ENCODE measurements around the gene PZP.

PZP gene

DNA sequence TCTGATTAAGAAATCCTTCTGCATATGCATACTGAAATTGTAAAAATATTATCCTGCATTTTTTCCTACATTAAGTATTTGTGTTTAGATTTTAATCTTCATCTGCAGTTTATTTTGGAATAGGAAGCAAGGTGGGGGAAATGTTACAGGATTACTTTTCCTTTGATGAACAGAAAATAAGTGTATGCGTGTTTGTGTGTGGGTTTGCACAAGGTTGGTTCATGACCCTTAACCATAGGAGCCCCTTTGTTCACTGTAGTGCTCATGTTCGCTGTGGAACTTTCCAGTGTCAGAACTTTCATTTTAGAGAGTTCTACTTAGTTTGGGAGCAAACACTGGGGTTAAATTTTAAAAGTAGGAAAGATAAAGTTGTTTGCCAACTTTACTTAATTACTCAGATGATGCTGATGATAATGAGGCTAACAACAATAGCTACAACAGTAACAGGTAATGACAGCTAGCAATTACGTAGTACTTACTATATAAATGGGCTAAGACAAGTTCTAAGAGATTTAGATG, 86.0 kb downstream of the PZP start:
- no peak for DNase-seq

DNA sequence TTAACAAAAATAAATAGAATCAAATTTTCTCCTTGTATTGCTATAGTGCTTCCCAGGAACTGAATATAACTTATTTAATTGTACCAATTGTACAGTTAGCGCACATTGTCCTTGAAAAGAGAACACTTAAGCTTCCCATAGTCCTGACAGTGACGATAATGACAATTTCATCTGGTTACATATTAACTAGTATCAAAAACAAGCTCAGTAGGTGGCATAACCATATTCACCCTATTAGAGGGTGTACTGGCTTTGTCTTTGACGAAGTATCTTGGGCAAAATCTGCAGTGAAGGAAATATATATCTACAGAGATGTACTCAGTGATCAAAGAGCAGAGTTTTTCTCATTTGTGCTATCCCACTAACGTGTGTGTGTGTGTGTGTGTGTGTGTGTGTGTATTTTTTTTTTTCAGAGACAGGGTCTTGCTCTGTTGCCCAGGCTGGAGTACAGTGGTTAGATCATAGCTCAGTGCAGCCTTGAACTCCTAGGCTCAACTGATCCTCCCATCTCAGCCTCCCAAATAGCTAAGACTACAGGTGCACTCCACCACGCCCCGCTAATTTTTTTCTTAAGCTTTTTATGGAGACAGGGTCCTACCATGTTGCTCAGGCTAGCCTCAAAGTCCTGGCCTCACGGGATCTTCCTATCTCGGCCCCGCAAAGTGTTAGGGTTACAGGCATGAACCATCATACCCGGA, 87.6 kb downstream of the PZP start:
- no peak for DNase-seq

DNA sequence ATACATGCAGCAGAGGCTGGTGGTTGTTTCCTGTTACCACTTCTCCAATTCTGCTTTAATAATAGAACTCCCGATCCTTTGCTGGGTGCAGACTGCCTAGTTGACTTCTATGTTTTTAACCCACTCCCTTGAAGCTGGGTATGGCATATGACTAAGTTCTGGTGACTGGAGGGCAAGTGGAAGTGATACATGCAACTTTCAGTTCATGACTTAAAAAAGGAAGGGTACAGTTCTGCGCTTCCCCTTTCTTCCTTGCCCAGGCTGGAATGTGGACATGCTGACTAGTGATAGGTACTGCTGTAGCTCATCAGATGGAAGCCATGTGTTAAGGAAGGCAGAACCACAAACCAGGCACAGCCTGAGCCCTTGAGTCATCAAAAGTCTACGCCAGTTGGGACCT, 90.0 kb downstream of the PZP start:
- DNase-seq = no peak

DNA sequence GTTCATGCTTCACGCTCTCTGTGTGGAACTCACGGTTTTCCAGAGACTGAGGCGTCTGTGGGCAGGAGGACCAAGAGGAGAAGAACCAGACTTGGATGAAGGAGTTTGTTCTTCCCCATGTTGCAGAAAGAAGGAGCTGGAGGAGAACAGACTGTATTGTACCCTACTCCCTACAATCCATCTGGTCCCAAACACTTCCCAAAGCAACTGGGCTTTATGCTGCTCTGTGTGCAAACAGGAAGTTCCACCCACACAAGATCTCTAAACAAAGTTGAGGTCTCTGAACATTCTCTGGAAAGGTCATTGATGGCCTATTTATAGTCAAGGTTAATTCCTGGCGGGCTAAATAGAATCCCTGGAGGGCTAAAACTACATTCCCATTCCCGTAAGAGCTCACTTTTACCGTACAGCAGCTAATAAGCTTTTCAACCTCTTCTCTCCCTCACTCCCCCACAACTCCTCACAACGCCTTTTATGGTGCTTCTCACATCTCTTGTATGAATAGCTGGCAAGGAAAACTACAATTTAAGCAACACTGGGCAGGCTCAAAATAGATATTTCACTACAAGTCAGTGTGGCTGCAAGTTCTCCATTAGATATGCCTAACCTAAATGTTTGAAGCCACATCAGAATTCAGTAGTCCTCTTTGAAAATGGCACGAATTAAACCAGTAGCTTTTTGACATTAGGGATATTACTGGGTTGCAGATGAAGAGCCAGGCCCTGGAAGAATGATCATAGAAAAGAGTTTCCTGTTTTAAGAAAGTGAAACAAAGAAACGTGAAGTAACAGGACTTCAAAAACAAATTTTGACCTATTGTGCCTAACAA, 92.2 kb downstream of the PZP start, which contains the start of gene A2M:
Gene A2M (minus strand): TSS at position 189 of the 829 bp plus-strand sequence. CDS start 70 bp downstream, at position 119.
- no peak for DNase-seq

DNA sequence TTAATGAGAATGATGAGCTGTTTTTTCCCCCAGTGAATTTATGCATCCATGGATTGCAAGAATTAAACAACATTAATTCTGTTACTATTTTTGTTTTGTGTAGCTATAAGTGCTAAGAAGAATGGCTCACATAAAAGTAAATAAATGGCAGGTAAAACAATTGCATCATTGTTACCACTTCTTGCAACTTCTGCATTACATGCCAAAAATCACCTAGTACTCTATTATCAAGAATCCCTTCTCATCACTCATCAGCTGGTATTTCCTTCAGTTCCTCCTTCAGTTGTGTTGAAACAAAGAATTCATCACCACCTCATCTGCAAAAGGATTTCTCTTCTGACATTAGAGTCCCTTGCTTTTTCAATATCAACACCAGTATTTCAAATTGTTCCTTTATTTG, 93.2 kb downstream of the PZP start:
- DNase-seq = no peak

DNA sequence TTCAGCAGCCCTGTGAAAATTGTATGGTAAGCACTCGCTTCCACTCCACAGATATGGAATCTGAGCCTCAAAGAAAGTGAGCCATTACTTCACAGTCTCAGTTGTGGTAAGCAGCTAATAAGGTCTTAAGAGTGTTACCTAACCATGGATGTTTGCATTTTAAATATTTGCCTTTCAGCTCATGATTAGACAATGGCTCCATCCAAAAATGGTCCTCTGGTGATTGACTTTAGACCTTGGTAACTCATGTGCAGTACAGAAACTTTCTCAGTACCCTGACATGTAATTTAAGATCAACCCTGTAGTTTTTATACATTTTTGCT, 94.2 kb downstream of the PZP start:
- DNase-seq = no peak

DNA sequence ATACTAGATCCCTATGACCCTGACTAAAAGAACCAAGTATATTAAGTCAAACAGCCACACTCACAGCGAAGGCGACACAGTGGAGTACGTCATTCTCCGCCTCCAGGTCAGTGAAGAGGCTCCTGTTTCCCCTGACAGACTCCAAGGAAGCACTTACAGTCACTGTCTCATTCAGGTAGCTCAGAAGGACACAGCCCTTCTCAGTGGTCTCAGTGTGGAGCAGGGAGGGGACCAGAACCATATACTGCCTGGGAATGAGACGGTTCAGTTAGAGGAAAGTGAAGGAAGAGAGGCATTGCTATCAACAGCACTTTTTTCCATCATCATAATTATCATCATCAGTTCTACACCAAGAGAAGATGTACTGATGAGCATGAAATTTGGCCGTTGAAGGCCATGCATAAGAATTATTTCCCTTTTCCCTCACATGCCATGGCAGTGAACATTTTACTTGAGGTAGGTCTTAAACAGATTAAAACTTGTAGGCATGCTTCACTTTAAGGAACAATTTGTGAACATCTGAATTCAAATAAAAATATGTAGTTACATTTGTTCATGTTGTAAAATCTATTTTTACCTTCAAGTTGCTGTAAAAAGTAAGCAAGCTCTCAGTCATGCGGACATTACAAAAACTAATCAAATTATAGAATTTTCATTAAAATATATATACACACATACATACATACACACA, 94.8 kb downstream of the PZP start:
- no peak for DNase-seq

DNA sequence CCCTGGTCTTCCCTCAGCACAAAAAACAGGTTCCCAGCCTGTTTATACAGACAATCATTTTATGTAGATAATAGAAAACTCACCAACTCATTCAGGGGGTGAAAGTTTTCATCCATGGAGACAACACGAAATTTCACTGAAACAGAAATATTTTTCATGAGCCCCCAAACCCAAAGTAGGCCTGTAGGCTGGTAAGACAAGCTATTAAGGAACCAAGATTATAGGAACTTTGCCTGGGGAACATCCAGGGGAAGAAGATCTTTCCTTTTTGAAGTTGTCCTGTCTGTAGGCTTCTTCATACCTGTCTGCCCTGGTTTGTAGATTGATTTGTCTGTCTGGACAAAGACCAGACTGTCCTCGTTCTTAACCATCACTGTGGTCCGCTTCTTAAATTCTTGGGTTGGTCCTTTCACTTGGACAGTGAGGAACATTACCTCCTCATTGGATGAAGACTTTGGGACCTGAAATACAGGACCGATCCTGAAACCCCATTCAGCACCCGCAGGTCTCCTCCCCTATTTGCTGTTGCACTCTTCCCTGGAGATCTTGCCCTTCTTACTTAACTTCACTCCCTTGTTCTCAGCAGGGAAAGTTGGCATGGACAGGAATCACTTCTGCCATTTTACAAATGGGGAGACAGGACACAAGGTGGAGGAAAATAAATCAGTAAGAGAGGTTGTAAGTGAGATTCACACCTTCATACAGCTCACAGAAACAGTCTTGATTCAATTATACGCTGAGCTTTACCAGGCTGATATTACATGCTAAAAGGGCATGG, 95.9 kb downstream of the PZP start:
- DNase-seq = no peak

DNA sequence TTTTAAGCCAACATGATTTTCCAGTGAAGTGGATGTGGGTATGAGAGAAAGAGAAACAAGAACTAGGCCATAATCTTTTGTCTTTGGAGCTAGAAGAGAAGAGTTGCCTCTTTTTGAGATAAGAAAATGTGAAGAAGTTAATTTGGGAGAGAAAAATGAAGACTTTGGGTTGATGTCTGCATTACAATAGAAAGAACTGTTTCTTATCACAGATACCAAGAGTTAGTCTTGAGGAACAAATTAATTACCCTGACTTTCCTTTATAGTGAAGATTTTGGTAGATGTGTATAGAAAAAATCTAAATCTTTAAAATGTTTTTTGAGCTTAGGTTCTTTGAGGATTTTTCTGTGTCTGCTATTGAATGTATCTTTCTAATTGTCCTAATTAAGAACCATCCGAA, 96.7 kb downstream of the PZP start:
- DNase-seq = no peak

DNA sequence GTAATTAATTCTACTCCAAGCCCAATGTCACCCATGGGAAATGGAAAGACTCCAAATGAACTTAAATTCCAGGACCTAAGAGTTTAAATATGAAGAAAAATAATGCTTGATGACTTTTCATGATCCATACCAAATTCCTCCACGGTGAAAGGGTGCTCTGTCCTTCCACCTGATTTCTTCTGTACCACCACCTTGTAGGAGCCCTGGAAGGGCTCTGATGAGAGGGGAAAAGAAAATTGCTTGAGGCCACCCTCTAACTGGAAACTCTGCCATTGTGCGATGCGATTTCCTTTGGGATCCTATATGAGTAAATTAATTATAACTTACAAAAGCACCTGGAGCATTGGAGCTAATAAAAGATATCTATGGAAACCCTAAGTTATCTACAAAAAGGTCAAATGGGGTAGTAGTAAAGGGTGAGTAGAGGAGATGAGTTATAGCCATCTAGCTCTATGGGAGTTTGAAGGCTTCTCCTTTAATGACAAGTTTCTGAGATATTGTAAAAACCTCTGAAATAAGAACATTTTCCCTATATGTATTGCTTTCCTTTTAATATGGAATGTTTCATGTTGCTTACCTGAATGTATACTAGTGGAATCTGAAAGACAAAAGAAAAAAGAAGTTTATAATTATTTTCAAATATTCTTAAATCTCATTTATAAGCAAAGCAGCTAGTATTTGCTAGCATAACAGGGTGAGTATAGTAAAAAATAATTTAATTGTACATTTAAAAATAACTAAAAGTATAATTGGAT, 98.3 kb downstream of the PZP start:
- DNase-seq = no peak

DNA sequence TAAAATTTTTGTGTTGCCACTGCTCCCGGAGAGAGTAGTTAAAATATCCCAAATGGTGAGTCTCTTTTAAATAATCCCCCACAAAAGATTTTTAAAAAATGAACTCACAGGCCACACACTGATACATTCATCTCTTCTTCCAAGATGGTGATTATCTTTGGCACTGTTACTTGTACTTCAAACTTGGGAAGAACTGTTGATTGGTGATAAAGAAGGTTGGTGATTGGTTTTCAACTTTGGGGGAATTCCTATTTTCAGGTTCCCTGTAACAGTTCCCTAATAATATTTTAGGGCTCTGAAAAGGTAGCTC, 99.0 kb downstream of the PZP start:
- no peak for DNase-seq

DNA sequence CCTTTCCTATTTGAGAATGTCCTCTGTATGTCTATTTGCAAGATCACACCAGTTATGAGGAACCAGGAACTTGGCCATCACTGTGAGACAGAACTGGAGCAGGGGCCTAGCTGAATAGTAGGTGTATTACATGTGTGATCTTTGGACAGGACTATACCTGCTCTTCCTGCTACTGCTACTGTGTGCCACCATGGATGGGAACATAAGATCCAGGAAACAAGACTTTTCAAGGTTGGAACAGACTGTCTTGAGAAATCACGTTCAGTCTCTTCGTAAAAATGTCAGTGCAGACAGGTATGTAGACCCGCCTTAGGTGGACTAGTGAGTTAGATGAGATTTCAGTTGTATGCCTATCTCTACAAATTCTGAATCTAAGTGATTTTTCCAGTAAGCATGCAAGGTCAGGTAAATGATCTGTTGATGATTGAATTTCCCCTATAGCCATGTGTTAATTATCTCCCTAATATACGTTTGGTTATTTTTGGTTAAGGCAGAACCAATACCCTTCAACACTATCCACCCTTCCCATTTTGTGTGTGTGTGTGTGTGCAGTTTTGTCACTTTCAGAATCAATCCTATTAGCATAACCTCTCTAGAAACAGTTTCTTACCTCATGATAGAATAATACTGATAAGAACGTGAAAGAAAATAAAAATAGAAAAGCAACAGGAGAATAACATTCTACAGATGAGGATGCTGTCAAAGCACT, 99.5 kb downstream of the PZP start:
- DNase-seq = no peak

DNA sequence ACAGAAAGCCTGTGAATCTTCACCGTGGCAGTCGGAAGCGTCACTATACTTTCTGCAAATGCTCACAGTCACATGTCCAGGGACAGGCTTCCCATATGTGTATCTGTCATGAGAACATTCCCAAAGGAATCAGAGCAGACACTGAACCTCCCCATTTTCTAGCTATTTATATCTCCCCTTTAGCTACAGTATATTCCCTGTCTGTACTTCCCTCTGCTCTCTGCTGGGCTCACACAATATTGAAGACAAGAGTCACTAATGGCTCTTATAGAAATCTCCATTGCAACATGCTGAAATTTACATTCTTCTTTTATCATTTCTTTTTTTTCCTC, 100.7 kb downstream of the PZP start:
- no peak for DNase-seq

DNA sequence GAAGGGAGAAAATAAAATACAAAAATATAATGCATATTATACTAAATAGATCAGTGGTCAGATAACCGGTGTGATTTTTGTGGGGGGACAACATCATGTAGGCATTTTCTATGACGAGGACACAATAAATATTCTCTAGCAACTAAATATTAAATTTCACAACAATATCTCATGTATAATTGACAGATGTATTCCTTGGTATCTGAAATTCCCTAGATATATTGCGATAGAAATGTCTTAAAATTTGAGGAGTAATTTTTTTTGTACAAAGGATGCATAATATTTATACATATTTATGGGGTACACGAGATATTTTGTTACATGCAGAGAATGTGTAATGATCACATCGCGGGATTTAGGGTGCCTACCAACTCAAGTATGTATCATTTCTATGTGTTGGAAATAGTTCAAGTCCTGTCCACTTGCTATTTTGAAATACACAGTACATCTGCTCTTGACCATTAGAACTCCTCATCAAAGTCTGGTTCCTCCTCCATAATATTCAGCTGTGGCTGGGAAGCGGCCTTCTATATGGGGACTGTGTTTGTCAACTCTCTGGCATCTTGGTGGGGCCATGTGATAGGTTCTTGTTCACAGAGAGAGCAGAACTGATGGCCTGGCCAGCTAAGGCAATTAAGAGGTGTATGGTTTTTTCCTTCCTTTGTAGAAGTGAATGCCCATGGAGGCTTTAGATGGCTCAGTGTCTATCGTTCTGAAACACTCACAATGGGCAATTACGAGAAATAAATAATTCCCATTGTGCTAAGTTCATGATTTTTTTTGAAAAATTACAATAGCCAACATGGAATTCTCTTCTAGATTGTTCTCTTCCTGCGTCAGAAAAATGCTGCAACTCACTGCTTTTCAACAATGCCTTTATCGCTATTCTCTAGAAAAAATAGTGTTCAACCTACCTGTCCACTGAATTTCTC, 101.3 kb downstream of the PZP start:
- DNase-seq = no peak

DNA sequence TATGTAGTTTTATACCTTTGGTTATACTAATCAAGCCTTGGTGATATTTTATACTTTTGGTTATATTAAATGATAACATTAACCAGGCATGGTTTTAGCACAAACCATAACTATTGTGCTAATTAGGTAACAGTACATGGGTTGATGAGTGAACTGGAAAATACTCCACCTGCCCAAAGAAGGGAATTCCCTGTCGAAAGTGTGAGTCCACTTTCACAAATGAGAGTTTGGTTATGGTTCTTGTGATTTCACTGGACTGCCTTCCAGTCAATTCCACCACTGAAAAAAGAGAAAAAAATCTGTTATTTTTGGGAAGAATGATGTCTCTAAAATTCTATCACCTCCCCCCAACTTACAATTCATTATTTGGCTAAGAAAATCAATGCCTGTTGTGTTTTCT, 102.1 kb downstream of the PZP start:
- no peak for DNase-seq

DNA sequence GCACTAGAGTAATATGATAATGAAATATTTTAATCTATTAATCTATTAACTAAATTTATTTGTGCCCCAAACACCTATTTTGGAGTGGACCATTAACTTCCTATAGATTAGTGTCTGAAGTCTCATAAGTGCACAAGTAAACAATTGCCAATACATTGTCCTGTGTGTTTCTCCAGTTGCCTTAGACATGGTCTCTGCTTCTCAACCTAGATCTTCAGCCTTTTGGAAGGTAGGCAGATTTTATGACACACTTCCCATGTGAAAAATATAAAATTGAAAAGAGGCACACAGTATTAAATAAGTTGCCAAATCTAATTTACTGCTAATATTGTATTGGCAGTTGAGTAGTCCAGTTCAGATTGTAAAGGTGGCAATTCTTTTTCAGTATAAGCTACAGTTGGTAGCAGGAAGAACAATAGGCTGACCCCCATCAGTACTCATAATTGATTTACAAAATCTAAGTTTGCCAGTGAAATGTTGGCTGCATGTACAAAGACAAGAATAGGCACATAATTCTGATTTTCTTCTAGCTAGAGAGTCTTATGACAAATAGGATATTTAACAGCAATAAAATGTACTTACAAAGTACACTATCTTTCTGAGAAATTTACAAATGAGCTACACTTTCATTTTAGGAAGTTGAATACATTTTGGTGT, 103.3 kb downstream of the PZP start:
- DNase-seq = no peak

DNA sequence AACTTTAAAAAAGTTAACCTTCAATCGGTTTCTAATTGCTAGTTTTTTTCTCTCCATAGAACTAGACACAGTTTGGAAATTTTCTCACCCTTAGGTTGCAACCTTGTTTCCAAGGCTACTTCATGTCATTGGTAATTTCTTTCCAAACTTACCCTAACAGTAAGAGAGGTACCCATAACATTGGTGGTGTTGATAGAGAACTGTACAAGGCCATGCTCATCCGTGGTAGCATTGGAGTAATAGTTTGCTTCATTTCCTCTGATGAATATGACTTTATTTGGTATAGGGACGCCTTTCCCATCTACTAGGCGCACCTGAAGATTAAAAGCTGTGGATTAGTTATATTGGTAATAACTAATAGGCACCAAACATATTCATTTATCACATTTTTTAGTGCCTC, 104.1 kb downstream of the PZP start:
- no peak for DNase-seq

DNA sequence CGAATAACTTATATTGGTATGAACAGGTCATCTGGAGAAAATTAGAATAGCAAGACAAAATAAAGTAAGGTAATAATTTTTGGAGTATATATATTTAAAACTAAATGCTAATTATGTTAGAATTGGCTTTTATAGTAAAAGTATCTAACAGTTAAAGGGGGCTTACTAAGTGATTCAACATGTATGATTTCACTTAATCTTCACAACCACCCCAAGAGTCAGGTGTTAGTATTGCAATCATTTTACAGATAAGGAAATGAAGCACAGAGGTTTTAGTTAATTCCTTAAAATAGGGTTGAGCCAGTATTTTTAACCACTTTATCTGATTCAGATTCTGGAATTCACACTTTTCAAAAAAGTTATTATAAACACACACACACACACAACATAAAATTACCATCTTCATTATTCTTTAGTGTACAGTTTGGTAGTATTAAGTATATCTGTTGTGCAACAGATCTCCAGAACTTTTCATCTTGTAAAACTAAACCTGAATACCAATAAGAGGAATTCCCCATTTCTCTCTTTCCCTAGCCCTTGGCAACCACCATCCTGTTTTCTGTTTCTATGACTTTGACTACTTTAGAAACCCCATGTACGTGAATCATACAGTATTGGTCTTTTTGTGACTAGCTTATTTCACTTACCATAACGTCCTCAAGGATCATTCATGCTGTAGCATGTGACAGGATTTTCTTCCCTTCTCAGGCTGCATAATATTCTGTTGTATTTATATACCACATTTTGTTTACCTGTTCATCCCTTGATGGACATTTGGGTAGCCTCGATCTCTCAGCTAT, 104.9 kb downstream of the PZP start:
- no peak for DNase-seq

DNA sequence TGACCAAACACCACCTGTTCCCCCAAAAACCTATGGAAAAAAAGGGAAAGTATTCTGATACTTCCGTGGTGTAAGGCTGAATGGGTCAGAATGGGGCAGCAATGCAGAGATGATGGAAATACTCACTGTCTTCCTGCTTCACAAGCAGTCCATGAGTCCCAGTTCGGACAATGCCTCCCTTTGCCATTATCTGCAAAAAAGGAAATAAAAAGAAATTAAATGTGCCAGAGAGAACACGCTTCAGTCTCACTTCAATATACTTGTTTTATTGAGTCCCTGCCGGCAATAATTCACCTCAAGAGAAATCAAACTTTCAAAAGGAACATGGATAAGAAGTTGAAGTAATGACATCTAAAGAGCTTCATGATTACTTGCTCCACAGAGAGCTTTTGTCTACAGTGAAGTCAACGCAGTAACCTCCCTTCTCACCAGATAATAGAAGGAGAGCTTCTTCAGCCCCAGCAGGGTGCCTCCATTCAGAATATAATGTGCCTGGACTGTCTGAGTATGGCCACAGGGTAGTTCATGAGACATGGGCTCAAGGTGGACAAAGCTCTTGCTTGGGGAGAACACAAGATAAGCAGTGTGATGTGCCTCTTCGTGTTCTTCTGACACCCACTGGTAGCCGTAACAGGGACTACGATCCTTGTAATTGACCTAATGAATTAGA, 107.0 kb downstream of the PZP start:
- DNase-seq = no peak

Measured in 8988T (cell line).